Right cardiac atrium (tissue), 5 donors: Measurements from ENCODE around the gene ITGAE. TPM values are rescaled to one million over a fixed set of nuclear protein-coding genes. Genes with fewer than 3 reads are reported as not detected.
"Not testable (repeated sequence)": the region's sequence is repeated elsewhere in the genome, so short reads cannot be mapped to it uniquely, and the experiment has no call there.

Experiments
- ATAC-seq, 2 donors: fragments of 200-7000 bp; cut with Tn5 transposase; one replicate each; pipeline versions ENCODE4 v1.8.0 to v1.9.1; 2020; ENCODE audit warnings: moderate library complexity in 2 of 2, mild to moderate bottlenecking in 1 of 2
- DNase-seq, 3 donors: peaks; one replicate each; pipeline ENCODE4 v3.0.0-alpha.2; 2020
- H3K27ac ChIP-seq: one replicate; pipeline ENCODE4 v1.5.1; 2013; ENCODE audit warnings: mild to moderate bottlenecking, low read length, control low read depth, moderate library complexity
- H3K27me3 ChIP-seq: one replicate; pipeline ENCODE4 v1.6.1; 2013; ENCODE audit not compliant: control insufficient read depth, insufficient read depth
- H3K4me1 ChIP-seq: one replicate; pipeline ENCODE4 v1.6.1; 2013; ENCODE audit warnings: low read length; ENCODE audit not compliant: control insufficient read depth, insufficient read depth
- H3K4me3 ChIP-seq: one replicate; pipeline ENCODE4 v1.5.1; 2013; ENCODE audit warnings: low read length, control low read depth
- H3K9me3 ChIP-seq: one replicate; pipeline ENCODE4 v1.6.1; 2013; ENCODE audit warnings: low read length; ENCODE audit not compliant: control insufficient read depth
- WGBS: extraction: QIAGEN DNeasy Blood & Tissue Kit; methylation state at CpG from one replicate; pipeline ENCODE4 v1.1.7; 2013; 5-methylcytosine and 5-hydroxymethylcytosine counted together
- intact Hi-C, 4 donors: fragments of 100-400 bp; cut with DNase I; formaldehyde crosslinking; loops; one replicate each; pipeline versions ENCODE4 v1.11.0 to v1.14.0; 2022 to 2023
- polyA plus RNA-seq: library from polyadenylated mRNA; stranded (reverse); fragments of 200-250 nt; gene quantifications from one replicate; pipeline ENCODE4 v1.2.3, GENCODE V29; 2013
- total RNA-seq, 4 donors: library from RNA; stranded (reverse); fragmentation: NEBNext Ultra II Directional; extraction: Animal tissue kit (Norgen Biotek cat#: 25700); gene quantifications; one replicate each; pipeline ENCODE4 v1.2.1, GENCODE V29; 2021
- donor health status: healthy with polysubstance abuse.
- donor health status: DM: no; HTN: yes; CAD: no.
- donor health status: DM: no; HTN: no; CAD: no.
- donor health status: DM: no; HTN: yes; CAD: no; lungs with severe emphysema.
- donor health status: DM: yes; HTN: yes; CAD: no.

Gene ITGAE
- total and polyA plus RNA-seq, 5 donors = 21.9 to 39.4 (median 23.8) TPM

GRCh38 chr17:3744014-3744413 is 57.0 kb downstream of the ITGAE start:
- intact Hi-C loops = no loop called here
- no peak for ATAC-seq
- peak in 1 of 3 donors; percentile 3 for DNase-seq
- Histone ChIP-seq H3K4me1 (no peaks in the 10 kb centered on the region), H3K27ac (no peak overlapping the region), H3K27me3 (no peaks in the 10 kb centered on the region), H3K4me3 (no peak overlapping the region), H3K9me3 (no peaks in the 10 kb centered on the region)
- 68% methylated on average over 3 of the region's 3 CpGs for WGBS

GRCh38 chr17:3740611-3741073 is 60.3 kb downstream of the ITGAE start:
- Histone ChIP-seq H3K4me1 (no peaks in the 10 kb centered on the region), H3K27me3 (no peaks in the 10 kb centered on the region), H3K27ac (no peak overlapping the region), H3K4me3 (no peak overlapping the region), H3K9me3 (no peaks in the 10 kb centered on the region)
- ATAC-seq (no peak), DNase-seq (no peak)
- 65% methylated on average over 14 of the region's 14 CpGs for WGBS
- intact Hi-C loops = no loop called here

GRCh38 chr17:3739422-3740124 is 61.4 kb downstream of the ITGAE start:
- intact Hi-C loops = loop anchor here (5.0 to 10.0 kb wide), 4 partner anchors 85 to 263 kb away; partner anchors contain the start of gene P2RX1 (in 1 of the 4)
- Histone ChIP-seq H3K4me1 (no peaks in the 10 kb centered on the region), H3K4me3 (no peak overlapping the region), H3K9me3 (no peaks in the 10 kb centered on the region), H3K27me3 (no peaks in the 10 kb centered on the region), H3K27ac (no peak overlapping the region)
- no peak for ATAC-seq
- peak in 1 of 3 donors; percentile 38 for DNase-seq
- WGBS = 76% methylated on average over 16 of the region's 16 CpGs

GRCh38 chr17:3738562-3739295 is 62.3 kb downstream of the ITGAE start:
- Histone ChIP-seq H3K4me3 (no peak overlapping the region), H3K4me1 (no peaks in the 10 kb centered on the region), H3K9me3 (no peaks in the 10 kb centered on the region), H3K27me3 (no peaks in the 10 kb centered on the region), H3K27ac (no peak overlapping the region)
- ATAC-seq (peak; percentile 58 to 66), DNase-seq (peak in 2 of 3 donors; percentile 57 to 64)
- intact Hi-C loops = loop anchor here (5.0 to 10.0 kb wide), 4 partner anchors 86 to 264 kb away; partner anchors contain the start of gene P2RX1 (in 1 of the 4)
- 42% methylated on average over 16 of the region's 16 CpGs for WGBS

GRCh38 chr17:3735515-3735914 is 65.5 kb downstream of the ITGAE start:
- WGBS = 70% methylated on average over 8 of the region's 8 CpGs
- DNase-seq (no peak), ATAC-seq (no peak)
- Histone ChIP-seq H3K27ac (no peak overlapping the region), H3K9me3 (no peaks in the 10 kb centered on the region), H3K4me1 (no peaks in the 10 kb centered on the region), H3K27me3 (no peaks in the 10 kb centered on the region), H3K4me3 (no peak overlapping the region)
- intact Hi-C loops = loop anchor here (5.0 to 10.0 kb wide), 4 partner anchors 89 to 267 kb away; partner anchors contain the start of gene P2RX1 (in 1 of the 4)

- not testable (repeated sequence) for DNase-seq, H3K4me1 ChIP-seq, H3K27ac ChIP-seq, H3K27me3 ChIP-seq, H3K4me3 ChIP-seq, ATAC-seq, H3K9me3 ChIP-seq
- 88% methylated on average over 10 of the region's 10 CpGs for WGBS
- intact Hi-C loops = loop anchor here (5.0 to 10.0 kb wide), 4 partner anchors 90 to 267 kb away; partner anchors contain the start of gene P2RX1 (in 1 of the 4)
Observed at GRCh38 chr17:3734911-3735276, 66.1 kb downstream of the ITGAE start.

GRCh38 chr17:3732210-3732621 is 68.8 kb downstream of the ITGAE start:
- Histone ChIP-seq H3K27ac (no peak overlapping the region), H3K9me3 (no peaks in the 10 kb centered on the region), H3K4me3 (no peak overlapping the region), H3K27me3 (no peaks in the 10 kb centered on the region), H3K4me1 (no peaks in the 10 kb centered on the region)
- ATAC-seq = no peak
- WGBS = 35% methylated on average over 9 of the region's 9 CpGs
- intact Hi-C loops = loop anchor here in 2 of 4 donors (10.0 kb wide), 2 partner anchors 93 to 183 kb away; partner anchors contain the start of gene P2RX1 (in 1 of the 2)
- DNase-seq = no peak

- intact Hi-C loops = loop anchor here in 2 of 4 donors (10.0 kb wide), 2 partner anchors 94 to 184 kb away; partner anchors contain the start of gene P2RX1 (in 1 of the 2)
- Histone ChIP-seq H3K9me3 (no peaks in the 10 kb centered on the region), H3K4me3 (no peak overlapping the region), H3K27me3 (no peaks in the 10 kb centered on the region), H3K4me1 (no peaks in the 10 kb centered on the region), H3K27ac (no peak overlapping the region)
- ATAC-seq = peak in 1 of 2 donors; percentile 44
- 31% methylated on average over 9 of the region's 9 CpGs for WGBS
- DNase-seq = no peak
Observed at GRCh38 chr17:3730881-3731429, 70.0 kb downstream of the ITGAE start.

GRCh38 chr17:3729881-3730280 is 71.1 kb downstream of the ITGAE start:
- H3K4me3 ChIP-seq = no peak overlapping the region
- DNase-seq = no peak
- H3K27ac ChIP-seq = no peak overlapping the region
- no peaks in the 10 kb centered on the region for H3K27me3 ChIP-seq
- H3K4me1 ChIP-seq = no peaks in the 10 kb centered on the region
- ATAC-seq = no peak
- H3K9me3 ChIP-seq = no peaks in the 10 kb centered on the region
- WGBS = 91% methylated on average over 6 of the region's 6 CpGs
- intact Hi-C loops = loop anchor here in 2 of 4 donors (10.0 kb wide), 2 partner anchors 95 to 185 kb away; partner anchors contain the start of gene P2RX1 (in 1 of the 2)

- H3K27me3 ChIP-seq, intact Hi-C loops, ATAC-seq, H3K9me3 ChIP-seq, DNase-seq, H3K4me1 ChIP-seq, H3K4me3 ChIP-seq, H3K27ac ChIP-seq: not testable (repeated sequence)
- 97% methylated on average over 3 of the region's 3 CpGs for WGBS
Observed at GRCh38 chr17:3728099-3728498, 72.9 kb downstream of the ITGAE start.
